Muscle layer of duodenum (tissue), 2 donors: ENCODE data around the gene SDR42E1.

Source experiments
- H3K27ac ChIP-seq: one replicate; pipeline ENCODE4 v1.7.0; 2013; ENCODE audit warnings: mild to moderate bottlenecking, low read length
- H3K27me3 ChIP-seq: one replicate; pipeline ENCODE4 v1.7.0; 2013; ENCODE audit warnings: low read depth, mild to moderate bottlenecking, control low read depth, low read length
- H3K36me3 ChIP-seq, 2 donors: one replicate each; pipeline ENCODE4 v1.7.0; 2013; ENCODE audit warnings: low read length in 2 of 2, control low read depth in 1 of 2, mild to moderate bottlenecking in 1 of 2; ENCODE audit not compliant: insufficient read depth in 2 of 2, control insufficient read depth in 1 of 2
- H3K4me1 ChIP-seq, 2 donors: one replicate each; pipeline ENCODE4 v1.7.0; 2013; ENCODE audit warnings: low read length in 2 of 2, mild to moderate bottlenecking in 2 of 2, control low read depth in 1 of 2, moderate library complexity in 1 of 2; ENCODE audit not compliant: insufficient read depth in 2 of 2, control insufficient read depth in 1 of 2
- H3K4me3 ChIP-seq, 2 donors: one replicate each; pipeline ENCODE4 v1.7.0; 2013; ENCODE audit warnings: low read length in 2 of 2, low read depth in 1 of 2, mild to moderate bottlenecking in 1 of 2
- H3K9me3 ChIP-seq, 2 donors: one replicate each; pipeline ENCODE4 v1.7.0; 2013; ENCODE audit warnings: low read length in 2 of 2, control low read depth in 1 of 2, mild to moderate bottlenecking in 1 of 2; ENCODE audit not compliant: control insufficient read depth in 1 of 2
- donor health status: healthy.

Gene SDR42E1

GRCh38 chr16:82011199-82011641 lies at the start of gene SDR42E1:
TSS of gene SDR42E1 (minus strand) at chr16:82011470. CDS start at chr16:82000858, 10,612 bp downstream.
- H3K4me3 ChIP-seq = peak within 1 kb of the TSS; percentile 60 to 69
- no peaks in the 10 kb centered on the region for H3K36me3 ChIP-seq
- H3K27ac ChIP-seq = no peak within 1 kb of the TSS
- H3K27me3 ChIP-seq = no peaks in the 10 kb centered on the region
- peaks cover 12 to 15% of the 10 kb centered on the region in 2 donors for H3K9me3 ChIP-seq
- H3K4me1 ChIP-seq = no peaks in the 10 kb centered on the region

GRCh38 chr16:82059983-82060421 lies 48.7 kb upstream of the SDR42E1 start:
- no peaks in the 10 kb centered on the region for H3K27me3 ChIP-seq
- no peaks in the 10 kb centered on the region for H3K4me1 ChIP-seq
- no peaks in the 10 kb centered on the region for H3K9me3 ChIP-seq
- H3K27ac ChIP-seq = no peak overlapping the region
- no peaks in the 10 kb centered on the region for H3K36me3 ChIP-seq
- H3K4me3 ChIP-seq = no peak overlapping the region

- no peaks in the 10 kb centered on the region for H3K9me3 ChIP-seq
- H3K36me3 ChIP-seq = no peaks in the 10 kb centered on the region
- no peaks in the 10 kb centered on the region for H3K4me1 ChIP-seq
- H3K4me3 ChIP-seq = no peak overlapping the region
- H3K27ac ChIP-seq = no peak overlapping the region
- H3K27me3 ChIP-seq = no peaks in the 10 kb centered on the region
Measured at GRCh38 chr16:82059161-82059982, 48.1 kb upstream of the SDR42E1 start.

- Histone ChIP-seq H3K27ac (no peak overlapping the region), H3K4me3 (no peak overlapping the region), H3K4me1 (no peaks in the 10 kb centered on the region)
Measured at GRCh38 chr16:82056550-82056896, 45.3 kb upstream of the SDR42E1 start.

GRCh38 chr16:82055728-82056549 lies 44.7 kb upstream of the SDR42E1 start:
- no peak overlapping the region for H3K4me3 ChIP-seq
- no peaks in the 10 kb centered on the region for H3K27me3 ChIP-seq
- no peaks in the 10 kb centered on the region for H3K4me1 ChIP-seq
- no peaks in the 10 kb centered on the region for H3K36me3 ChIP-seq
- H3K27ac ChIP-seq = no peak overlapping the region
- H3K9me3 ChIP-seq = no peaks in the 10 kb centered on the region

More at GRCh38 chr16:82056550-82056896, 45.3 kb upstream of the SDR42E1 start:
- Histone ChIP-seq H3K9me3 (no peaks in the 10 kb centered on the region), H3K36me3 (no peaks in the 10 kb centered on the region), H3K27me3 (no peaks in the 10 kb centered on the region)

GRCh38 chr16:82055117-82055516 lies 43.8 kb upstream of the SDR42E1 start:
- Histone ChIP-seq H3K9me3 (no peaks in the 10 kb centered on the region), H3K36me3 (no peaks in the 10 kb centered on the region), H3K4me1 (no peaks in the 10 kb centered on the region), H3K27me3 (no peaks in the 10 kb centered on the region), H3K27ac (no peak overlapping the region), H3K4me3 (no peak overlapping the region)

- Histone ChIP-seq H3K4me1 (no peaks in the 10 kb centered on the region), H3K4me3 (no peak overlapping the region), H3K27me3 (no peaks in the 10 kb centered on the region), H3K27ac (no peak overlapping the region), H3K36me3 (no peaks in the 10 kb centered on the region), H3K9me3 (no peaks in the 10 kb centered on the region)
Measured at GRCh38 chr16:82051656-82052055, 40.4 kb upstream of the SDR42E1 start.

GRCh38 chr16:82050909-82051357 lies 39.7 kb upstream of the SDR42E1 start:
- Histone ChIP-seq H3K27ac (no peak overlapping the region), H3K27me3 (no peaks in the 10 kb centered on the region), H3K36me3 (no peaks in the 10 kb centered on the region), H3K4me1 (no peaks in the 10 kb centered on the region), H3K4me3 (no peak overlapping the region), H3K9me3 (no peaks in the 10 kb centered on the region)

GRCh38 chr16:82050506-82050905 lies 39.2 kb upstream of the SDR42E1 start:
- Histone ChIP-seq H3K4me1 (no peaks in the 10 kb centered on the region), H3K27ac (no peak overlapping the region), H3K4me3 (no peak overlapping the region), H3K36me3 (no peaks in the 10 kb centered on the region), H3K9me3 (no peaks in the 10 kb centered on the region), H3K27me3 (no peaks in the 10 kb centered on the region)

GRCh38 chr16:82049484-82049883 lies 38.2 kb upstream of the SDR42E1 start:
- Histone ChIP-seq H3K27me3 (no peaks in the 10 kb centered on the region), H3K9me3 (no peaks in the 10 kb centered on the region), H3K4me3 (no peak overlapping the region), H3K36me3 (no peaks in the 10 kb centered on the region), H3K4me1 (no peaks in the 10 kb centered on the region), H3K27ac (no peak overlapping the region)

- H3K36me3 ChIP-seq = no peaks in the 10 kb centered on the region
- H3K4me3 ChIP-seq = no peak overlapping the region
- H3K9me3 ChIP-seq = no peaks in the 10 kb centered on the region
- no peaks in the 10 kb centered on the region for H3K4me1 ChIP-seq
- no peak overlapping the region for H3K27ac ChIP-seq
- H3K27me3 ChIP-seq = no peaks in the 10 kb centered on the region
Measured at GRCh38 chr16:82047787-82048186, 36.5 kb upstream of the SDR42E1 start.
